GM12891 (cell line): Measurements from ENCODE around the gene RTL1.

Experiments used
- POLR2A ChIP-seq: IDR thresholded peaks from 2 replicates; pipeline ENCODE4 v1.6.1; 2011; ENCODE audit warnings: low read depth, low read length, control low read depth
- POLR2AphosphoS5 ChIP-seq: IDR thresholded peaks from 2 replicates; pipeline ENCODE4 v1.6.1; 2011; ENCODE audit warnings: low read depth, low read length, control low read depth
- TAF1 ChIP-seq: IDR thresholded peaks from 2 replicates; pipeline ENCODE4 v1.6.1; 2011; ENCODE audit warnings: low read depth, low read length, control low read depth

DNA sequence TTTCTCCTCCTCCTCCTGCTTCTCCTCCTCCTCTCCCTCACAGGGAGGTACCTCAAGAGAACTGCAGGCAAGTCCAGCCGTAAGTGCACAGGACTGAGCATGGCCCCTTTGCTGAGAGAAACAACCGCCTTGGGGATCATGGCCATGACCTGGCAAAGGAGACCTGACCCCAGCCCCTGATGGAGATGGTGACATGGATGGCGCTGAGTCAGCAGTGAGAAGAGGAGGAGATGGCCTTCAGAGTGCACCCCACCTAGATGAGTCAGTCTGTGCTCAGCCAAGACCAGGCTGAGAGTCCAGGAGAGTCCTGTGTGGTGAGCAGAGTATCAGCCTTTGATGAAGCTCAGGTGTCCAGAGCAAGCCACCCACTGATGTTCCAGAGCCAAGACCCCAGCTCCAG is 41.2 kb downstream of the RTL1 start:
- TF ChIP-seq TAF1 (no peak), POLR2A (no peak), POLR2AphosphoS5 (no peak)
